Thyroid gland (tissue), 4 donors: ENCODE data around the gene LAPTM4A.

ENCODE experiments used
- POLR2A ChIP-seq, 2 donors: fragments of 450-650 bp; IDR thresholded peaks; one replicate each; pipeline ENCODE4 v1.6.1; 2017; ENCODE audit warnings: antibody characterized with exemption in 2 of 2, mild to moderate bottlenecking in 2 of 2, moderate library complexity in 1 of 2
- TF ChIP-seq, protein P1 (sequence below), 6 experiments: fragments of 200-600 bp in 3 of 6; fragments of 450-650 bp in 3 of 6; sonication (generic) in 3 of 6; IDR thresholded peaks; one replicate each; pipeline ENCODE4 v1.5.1; 2016 to 2019; ENCODE audit warnings: antibody characterized with exemption in 6 of 6, mild to moderate bottlenecking in 2 of 6, inconsistent platforms in 1 of 6, moderate library complexity in 1 of 6

GRCh38 chr2:20100711-20101110 lies 49.3 kb upstream of the LAPTM4A start:
- TF ChIP-seq, protein P1, sequence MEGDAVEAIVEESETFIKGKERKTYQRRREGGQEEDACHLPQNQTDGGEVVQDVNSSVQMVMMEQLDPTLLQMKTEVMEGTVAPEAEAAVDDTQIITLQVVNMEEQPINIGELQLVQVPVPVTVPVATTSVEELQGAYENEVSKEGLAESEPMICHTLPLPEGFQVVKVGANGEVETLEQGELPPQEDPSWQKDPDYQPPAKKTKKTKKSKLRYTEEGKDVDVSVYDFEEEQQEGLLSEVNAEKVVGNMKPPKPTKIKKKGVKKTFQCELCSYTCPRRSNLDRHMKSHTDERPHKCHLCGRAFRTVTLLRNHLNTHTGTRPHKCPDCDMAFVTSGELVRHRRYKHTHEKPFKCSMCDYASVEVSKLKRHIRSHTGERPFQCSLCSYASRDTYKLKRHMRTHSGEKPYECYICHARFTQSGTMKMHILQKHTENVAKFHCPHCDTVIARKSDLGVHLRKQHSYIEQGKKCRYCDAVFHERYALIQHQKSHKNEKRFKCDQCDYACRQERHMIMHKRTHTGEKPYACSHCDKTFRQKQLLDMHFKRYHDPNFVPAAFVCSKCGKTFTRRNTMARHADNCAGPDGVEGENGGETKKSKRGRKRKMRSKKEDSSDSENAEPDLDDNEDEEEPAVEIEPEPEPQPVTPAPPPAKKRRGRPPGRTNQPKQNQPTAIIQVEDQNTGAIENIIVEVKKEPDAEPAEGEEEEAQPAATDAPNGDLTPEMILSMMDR (IDR thresholded peaks at IDR 0.05) = no peak
- TF ChIP-seq POLR2A (IDR thresholded peaks at IDR 0.05) = no peak
